GM21619 (cell line): ENCODE data around the gene NOMO2.
"Not testable (repeated sequence)": the region's sequence is repeated elsewhere in the genome, so short reads cannot be mapped to it uniquely, and the experiment has no call there.

Source experiments
- ATAC-seq: cut with Tn5 transposase; IDR thresholded peaks from one replicate; pipeline ENCODE4 v1.9.1; 2021; ENCODE audit not compliant: unreplicated experiment

The NOMO2 gene

DNA sequence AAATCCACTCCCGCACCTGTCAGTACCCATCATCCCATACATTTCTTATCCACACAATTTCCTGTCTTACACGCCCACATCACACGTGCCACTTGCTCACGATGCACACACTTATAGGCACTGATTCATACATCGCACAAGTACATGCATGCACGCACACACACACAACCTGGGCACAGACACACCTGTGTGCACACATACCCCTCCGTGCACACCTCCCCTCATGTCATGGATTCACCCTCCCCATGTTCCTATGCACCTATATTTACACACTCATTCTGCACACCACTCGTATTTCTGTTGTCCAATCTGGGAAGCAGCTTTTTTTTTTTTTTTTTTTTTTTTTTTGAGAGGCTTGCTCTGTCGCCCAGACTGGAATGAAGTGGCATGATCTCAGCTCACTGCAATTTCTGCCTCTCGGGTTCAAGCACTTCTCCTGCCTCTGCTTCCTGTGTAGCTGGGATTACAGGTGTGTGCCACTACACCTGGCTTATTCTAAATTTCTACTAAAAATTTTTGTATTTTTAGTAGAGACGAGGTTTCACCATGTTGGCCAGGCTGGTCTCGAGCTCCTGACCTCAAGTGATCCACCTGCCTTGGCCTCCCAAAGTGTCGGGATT is 13.5 kb upstream of the NOMO2 start:
- not testable (repeated sequence) for ATAC-seq

DNA sequence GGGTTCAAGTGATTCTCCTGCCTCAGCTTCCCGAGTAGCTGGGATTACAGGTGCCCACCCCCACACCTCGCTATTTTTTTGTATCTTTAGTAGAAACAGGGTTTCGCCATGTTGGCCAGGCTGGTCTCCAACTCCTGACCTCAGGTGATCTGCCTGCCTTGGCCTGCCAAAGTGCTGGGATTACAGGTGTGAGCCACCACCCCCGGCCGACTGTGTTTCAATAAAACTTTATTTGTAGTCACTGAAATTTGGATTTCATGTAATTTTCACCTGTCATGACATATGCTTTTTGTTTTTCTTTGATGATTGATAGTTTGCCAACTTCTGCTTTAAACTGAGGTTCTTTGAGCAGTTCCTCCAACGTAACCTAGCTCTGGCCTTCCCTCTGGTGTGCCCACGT is 12.0 kb upstream of the NOMO2 start:
- not testable (repeated sequence) for ATAC-seq

DNA sequence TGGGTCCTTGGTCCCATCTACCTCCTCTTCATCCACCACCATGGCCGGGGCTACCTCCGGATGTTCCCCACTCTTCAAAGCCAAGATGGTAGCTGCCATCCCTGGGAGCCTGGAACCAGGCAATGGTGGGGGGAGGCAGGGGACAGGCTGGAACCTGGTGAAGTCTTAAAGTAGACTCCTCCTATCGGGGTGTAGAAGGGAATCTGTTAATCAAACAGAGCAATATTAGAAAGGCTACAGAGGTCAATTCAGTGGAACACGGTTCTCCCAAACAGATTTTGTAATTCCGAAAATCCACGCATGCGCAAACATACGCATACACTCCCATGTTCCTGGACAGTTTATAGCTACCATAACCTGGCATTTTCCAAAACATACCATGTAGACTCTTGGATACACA is 11.1 kb upstream of the NOMO2 start:
- ATAC-seq: not testable (repeated sequence)

DNA sequence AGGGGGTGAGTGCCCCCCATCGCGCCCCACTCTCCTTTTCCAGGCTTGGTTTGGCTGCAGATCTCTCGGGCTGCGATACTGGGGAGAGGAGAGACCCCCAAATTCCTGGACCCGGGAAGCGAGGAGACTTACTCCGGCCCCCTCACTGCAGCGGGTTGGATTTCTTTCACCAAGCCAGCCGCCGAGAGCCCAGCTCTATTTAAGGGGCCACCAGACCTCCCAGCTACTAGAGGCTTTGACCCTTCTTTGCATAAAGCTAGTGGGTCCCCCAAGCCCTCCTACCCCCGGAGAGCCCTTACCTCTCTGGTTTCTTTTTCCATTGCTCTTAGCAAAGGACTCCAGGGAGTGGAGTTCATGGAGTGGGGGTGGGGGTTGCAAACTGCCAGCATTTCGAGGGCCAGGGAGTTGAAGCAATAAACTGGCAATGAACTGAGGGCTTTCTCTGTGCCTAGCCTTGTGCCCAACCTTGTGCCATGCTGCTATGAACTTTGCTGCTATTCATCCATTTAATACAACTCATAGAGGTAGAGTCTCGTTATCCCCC is 9.5 kb upstream of the NOMO2 start:
- not testable (repeated sequence) for ATAC-seq

DNA sequence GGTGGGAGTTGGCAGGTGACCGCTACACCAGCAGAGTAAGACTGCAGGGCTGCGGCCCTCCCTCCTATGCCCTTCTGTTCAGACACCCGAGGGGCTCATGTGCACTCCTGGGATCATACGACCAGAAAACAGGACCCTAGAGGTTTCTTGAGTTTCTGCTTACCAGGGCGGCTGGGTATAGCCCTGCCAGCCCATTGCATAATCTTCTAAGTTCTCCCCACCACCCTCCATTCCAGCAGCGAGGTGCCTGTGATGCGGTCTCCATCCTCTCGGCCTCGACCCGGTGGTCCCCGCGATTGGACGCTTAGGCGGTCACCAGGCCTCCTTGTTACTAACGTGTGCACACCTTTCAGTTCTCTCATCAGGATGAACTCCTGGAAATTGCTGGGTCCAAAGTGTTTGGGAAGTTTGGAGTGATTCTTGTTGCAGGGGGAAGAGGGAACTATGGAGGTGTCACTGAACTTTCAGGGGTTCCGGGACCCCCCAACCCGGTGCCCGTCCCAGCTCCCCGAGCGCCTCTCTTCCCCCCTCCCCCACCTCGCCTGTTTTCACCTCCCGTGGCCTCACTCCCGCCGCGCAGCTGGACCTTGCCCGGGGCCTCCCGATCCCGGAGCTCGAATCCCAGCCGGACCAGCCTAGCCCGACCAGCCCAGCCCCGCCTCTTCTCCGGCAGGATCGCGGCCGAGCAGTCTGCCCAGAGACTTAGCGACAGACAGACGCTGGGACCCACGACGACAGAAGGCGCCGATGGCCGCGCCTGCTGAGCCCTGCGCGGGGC is 8.8 kb upstream of the NOMO2 start:
- not testable (repeated sequence) for ATAC-seq

DNA sequence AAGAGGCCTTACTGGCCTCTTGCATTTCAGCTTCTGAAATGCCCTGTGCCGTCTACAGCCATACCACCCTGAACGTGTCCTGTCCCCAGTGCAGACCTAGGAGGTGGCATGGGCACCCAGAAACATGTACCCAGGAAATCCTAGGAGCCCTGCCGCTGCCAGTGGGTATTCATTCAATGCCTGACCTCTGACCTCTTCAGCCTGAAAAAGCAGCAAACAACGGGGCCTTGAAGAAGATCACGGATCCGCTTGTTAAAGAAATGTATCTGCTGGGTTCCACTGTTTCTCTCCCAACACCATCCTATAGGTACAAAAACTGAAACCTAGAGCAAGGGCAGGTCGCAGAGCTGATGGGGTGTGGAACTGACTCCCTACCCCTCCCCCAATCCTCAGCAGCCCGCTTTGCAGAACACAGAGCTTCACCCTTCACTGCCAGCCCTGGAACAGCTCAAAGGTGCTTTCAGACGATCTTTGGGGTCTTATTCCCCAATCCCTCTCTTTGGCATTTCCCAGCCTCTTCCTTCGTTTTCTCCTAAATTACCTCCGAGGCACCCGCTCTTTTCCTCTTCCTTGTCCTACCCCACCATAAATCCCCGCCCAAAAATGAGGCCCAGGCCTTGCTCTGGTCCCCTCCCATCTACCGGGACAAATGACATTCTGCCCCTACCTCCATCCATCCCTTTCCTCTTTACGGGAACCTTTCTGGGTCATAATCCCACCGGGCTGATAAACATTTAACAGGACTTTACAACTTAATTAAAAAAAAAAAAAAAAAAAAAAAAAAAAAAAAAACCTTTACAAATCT is 1.3 kb downstream of the NOMO2 start:
- not testable (repeated sequence) for ATAC-seq

DNA sequence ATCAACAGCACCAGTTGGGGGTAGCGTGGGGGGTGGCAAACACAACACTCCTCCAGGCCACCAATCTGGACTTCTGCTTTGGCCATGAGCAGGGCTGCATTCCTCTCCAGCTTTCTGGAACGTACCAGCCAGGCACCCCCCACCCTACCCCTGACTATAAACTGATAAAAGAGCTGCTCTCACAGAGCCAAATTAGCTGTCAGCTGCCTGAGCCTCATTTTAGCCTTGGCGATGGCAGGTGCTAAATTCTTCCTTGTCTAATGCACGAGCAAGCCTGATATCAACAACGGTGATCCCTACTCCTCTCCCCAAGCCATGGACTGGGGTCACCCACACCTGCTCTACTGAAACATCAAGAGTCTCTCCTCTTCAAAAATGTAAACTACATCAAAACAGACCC is 8.2 kb downstream of the NOMO2 start:
- ATAC-seq: not testable (repeated sequence)

DNA sequence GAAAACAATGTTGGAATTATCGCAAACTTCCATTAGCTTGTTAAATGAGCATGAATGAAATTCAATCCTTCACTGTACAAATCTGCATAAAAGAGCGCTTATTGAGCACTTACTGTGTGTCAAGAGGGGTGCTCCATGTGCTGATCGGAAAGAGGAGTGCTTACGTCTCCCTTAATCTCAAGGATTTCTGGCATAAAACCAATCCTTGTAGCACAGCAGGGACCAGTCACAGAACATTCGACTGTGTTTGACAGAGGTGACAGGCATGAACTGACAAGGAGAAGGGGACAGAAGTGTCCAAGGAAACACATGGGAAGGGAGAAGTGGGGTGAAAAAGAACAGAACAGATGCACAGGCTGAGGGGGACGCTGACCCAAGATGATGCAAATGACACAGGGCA is 14.5 kb downstream of the NOMO2 start:
- ATAC-seq: not testable (repeated sequence)

DNA sequence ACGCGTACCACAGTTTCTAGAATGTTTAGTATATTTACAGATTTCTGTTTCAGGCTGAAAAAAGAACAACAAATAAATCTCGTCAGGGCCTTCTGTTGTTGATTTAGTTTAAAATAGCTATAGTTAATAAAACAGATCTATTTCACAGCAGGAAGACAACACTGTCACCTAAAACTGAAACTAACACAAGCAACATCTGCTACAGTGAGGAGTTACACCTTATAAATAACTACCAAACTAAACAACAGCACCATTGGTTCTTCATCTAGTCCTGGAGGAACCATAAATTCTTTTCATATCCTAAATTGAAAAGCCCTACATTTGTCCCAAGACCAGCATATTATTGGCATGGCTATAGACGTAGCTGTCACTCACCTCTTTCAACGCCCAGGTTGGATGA is 15.0 kb downstream of the NOMO2 start:
- not testable (repeated sequence) for ATAC-seq

DNA sequence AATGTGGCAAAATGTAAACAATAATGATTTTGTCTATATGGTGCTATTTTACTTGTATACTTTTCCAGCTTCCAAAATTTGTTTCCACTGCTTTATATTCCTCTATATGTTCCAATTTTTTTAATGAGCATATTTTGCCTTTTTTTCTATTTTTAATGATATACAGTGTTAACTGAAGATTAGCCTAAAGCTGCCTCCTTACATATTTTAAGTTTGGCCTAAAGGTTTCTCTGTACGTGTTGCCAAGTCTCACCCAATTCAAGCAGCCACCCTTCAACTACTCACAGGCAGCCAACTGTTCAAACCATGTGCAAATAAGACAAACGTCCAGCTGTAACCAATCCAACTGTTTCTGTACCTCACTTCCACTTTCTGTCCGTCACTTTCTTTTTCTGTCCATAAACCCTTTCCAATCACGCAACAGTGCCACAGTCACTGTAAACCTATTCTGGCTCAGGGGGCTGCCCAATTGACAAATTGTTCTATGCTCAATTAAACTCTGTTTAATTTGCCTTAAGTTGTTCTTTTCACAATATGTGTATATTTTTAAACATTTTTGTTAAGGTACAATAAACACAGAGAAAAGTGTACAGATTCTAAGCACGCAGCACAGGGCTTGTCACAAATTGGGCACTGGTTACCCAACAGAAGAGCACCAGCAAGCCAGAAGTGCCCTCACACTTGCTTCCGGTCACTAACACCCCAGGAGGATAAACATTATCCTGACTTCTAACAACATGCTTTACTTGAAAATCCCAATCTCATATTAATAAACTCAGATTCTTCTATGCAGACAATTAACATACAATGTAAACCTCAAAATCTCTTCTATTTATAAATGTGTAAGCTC is 17.4 kb downstream of the NOMO2 start:
- not testable (repeated sequence) for ATAC-seq

DNA sequence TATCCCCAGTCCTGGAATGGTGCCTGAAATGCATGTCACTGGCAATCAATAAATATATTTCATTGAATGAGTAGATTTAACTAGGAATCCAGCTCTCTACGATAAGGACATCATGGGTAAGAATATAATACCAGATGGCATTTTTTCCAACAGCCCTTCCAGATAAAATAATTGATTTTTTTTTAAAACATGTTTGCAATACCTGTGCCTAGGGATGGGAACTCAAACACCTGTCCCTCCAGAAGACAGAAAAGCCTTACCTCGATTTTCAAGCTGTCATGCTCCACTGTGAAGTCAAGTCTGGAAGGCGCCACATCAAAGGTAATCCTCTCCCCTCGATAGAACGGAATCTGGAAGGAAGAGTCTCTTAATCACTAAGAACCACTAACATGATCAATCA is 20.0 kb downstream of the NOMO2 start:
- ATAC-seq: not testable (repeated sequence)

DNA sequence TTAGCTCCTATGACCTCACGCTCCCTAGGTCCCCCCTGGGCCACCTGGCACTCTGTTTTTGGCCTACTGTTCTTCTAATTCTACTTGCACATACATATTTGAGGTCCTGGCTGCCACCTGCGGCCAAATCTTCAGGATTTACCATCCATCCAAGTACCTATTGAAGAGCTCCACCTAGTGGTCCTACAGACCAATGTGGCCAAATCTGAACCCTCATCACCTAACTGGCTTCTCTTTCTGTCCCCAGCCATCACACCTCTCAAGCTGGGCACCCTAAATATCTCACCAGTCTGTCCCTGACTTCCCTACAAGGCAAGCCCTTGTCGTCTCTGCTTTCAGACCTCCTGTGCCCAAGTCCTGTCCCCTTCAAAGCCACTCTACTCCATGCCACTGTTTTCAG is 24.9 kb downstream of the NOMO2 start:
- not testable (repeated sequence) for ATAC-seq

DNA sequence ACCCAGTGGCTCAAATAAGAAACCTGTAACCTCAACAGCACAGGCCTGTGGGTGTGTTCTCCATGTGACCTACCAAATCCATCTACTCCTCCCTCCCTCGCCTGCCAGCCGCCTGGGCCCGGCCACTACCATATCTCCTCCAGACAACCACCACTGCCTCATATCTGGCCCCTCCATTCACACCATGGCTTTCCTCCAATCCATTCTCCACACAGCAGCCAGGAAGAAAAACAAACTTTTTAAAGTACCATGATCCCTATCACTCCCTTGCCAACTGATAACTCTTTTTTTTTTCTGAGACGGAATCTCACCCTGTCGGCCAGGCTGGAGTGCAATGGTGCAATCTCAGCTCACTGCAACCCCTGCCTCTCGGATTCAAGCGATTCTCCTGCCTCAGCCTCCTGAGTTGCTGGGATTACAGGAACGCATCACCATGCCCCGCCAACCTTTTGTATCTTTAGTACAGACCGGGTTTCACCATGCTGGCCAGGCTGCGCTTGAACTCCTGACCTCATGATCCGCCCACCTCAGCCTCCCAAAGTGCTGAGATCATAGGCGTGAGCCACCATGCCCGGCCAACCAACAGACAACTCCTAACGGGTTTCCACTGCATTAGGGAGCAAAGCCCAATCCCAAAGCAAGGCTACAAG is 26.3 kb downstream of the NOMO2 start:
- not testable (repeated sequence) for ATAC-seq

DNA sequence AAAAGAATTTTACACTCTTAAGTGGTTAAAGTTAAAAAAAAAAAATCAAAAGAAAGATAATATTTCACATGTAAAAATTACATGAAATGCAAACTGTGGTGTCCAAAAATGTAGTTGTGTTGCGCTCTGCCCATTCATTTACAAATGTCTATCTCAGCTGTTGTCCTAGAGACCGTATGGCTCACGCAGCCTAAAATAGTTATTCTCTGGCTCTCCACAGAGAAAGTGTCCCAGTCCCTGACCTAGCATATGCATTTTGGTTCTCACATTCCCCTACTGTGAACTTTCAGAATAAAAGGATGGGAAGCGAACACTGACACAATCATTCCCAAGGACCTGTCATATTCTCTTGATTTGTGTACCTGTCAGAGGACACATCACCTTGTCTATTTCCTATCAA is 27.6 kb downstream of the NOMO2 start:
- ATAC-seq: not testable (repeated sequence)

DNA sequence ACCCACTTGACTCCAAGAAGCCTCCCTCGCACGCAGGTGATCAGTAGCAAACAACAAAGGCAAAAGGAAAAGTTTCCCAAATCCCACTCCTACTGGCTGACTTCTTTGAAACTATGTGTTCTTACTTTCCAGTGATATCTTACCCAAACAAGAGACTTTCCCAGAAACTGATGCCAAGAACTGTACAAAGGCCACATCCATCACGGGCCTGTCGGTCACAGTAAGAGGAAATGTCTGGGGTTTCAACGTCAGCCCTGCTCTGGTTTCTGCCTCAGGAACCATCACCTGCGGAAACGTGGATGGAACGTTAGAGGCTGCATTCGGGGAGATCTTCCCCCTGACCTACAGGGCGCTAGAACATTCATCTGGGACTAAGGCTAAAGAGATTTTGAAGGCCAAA is 30.6 kb downstream of the NOMO2 start:
- ATAC-seq: not testable (repeated sequence)

DNA sequence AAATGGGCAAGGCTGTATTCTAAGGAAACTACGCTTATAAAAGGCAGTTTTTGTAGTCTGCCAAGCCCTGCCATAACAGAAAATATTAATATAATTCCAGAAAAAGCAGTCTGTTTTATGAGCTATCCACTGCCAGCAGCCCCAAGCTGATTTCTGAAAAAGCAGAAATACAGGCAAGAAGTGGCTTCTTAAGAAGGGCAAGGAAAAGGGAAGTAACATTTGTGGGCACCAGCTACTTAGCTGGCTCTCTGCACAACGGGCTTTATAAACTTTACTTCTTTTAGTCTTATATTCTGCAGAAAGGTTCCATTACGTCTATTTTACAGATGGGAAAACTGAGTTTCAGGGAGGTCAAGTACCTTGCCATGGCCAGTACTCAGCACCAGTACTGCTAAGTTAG is 31.6 kb downstream of the NOMO2 start:
- not testable (repeated sequence) for ATAC-seq

DNA sequence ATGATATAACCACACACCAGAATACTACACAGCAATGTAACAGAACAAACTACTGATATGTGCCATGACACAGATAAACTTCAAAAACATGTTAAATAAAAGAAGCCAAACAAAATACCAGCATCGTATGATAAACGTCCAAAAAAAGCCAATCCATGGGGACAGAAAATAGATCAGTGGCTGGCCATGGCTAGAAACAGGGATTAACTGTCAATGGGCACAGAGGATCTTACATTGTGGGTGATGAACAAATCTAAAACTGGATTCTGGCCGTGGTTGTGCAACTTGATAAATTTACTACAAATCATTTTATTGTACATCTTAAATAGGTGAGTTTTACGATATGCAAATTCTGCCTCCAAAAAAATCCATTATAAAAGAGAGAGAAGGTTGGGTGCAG is 35.4 kb downstream of the NOMO2 start:
- not testable (repeated sequence) for ATAC-seq

DNA sequence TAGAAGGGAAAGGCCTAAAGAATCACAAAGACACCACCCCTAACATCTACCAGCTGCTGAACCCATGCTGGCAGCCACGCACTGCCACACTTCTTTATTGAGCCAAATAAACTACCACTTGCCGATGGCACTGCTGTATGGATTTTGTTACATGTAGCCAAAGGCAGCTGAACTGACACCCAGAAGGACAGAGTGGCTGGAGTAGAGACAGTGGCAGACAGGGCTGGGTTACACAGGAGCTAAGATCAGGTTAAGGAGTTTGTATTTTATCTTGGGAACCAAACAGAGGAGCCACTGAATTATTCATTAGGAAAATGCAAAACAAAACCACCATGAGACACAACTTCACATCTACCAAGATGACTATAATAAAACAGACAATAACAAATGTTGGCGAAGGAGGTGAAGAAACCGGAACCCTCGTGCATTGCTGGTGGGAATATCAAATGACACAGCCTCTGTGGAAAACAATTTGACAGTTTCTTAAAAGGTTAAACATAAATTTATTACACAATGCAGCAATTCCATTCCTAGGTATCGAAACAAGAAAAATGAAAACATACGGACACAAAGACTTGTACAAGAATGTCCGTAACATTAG is 35.9 kb downstream of the NOMO2 start:
- ATAC-seq: not testable (repeated sequence)

DNA sequence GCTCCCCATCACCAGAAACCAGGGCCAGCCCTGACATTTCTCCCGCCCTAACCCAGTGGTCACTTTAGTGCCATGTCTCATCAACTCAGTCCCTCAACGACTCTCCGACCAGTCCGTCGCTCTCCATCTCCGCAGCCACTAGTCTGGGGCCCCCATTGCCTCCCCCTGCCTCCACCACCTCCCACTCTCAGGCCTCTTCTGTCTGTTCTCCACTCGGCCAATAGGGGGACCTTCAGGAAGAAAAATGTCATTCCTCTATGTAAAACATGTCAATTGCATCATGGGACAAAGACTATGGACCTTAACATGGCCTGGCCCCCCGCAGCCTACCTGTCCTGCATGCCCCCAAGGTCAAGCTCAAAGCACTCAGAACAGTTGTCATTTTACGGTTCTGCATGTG is 39.3 kb downstream of the NOMO2 start:
- ATAC-seq: not testable (repeated sequence)
